ENCODE results near the gene SCN10A. TPM values are rescaled to one million over a fixed set of nuclear protein-coding genes. Genes with fewer than 3 reads are reported as not detected.

SCN10A gene
- total RNA-seq, 1 donor from 2014 or later: not detected

DNA sequence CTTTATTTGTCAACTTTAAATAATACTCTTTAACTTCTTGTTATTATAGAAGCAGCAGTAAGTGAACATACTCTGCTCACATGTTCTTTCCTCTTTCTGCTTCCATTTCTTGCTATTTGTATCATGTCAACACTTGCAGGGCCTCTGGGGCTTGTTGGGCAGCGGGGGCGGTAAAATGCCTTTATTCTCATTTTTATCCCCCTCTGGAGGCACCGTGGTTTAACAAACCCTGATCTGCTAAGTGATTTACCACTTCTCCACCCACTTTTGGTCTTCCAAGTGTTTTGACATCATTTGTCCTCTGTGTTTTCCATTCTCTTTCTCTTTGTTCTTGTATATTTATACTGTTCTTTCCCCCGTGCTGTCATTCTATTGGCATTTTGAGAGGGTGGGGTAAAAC, 33.9 kb downstream of the SCN10A start:
- ATAC-seq (no peak), DNase-seq (ENCODE audit: low spot score) (no peak)

DNA sequence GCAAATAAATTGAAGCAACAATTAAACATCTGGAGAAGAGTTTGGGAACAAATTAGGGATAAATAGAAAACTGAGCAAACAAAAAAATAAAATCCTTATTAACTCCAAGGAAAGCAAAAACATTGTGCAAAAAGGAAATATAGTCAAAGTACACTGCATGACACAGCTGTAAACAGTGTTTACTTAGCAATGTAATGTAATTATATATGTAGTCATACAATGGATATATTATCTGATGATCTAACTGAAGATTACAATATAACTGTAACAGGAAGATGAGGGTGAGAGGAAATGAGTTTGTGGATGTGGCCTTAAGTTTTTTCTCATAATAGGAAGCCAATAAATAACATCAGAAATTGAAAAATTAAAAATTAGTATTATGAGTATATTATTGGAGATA, 42.5 kb downstream of the SCN10A start:
- no peak for ATAC-seq
- no peak for DNase-seq (ENCODE audit: low spot score)

DNA sequence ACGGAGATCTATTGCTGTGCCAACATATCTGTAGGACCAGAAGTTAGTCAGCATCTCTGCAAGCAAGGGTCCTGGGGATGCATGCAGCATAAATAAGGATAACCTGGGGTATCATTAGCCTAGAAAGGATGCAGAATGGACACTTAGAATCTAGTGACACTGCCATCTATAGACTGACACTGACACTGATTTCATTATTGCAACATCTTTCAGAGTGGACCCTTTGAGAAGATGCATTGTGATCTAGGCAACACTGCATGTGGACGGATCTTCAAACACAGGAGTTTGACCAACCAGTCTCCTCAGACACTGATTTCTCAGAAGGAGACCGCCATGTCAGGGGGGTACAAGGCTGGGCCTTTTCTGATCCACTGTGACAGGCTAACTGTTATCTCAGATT, 52.4 kb downstream of the SCN10A start:
- ATAC-seq: no peak
- DNase-seq (ENCODE audit: low spot score): no peak

DNA sequence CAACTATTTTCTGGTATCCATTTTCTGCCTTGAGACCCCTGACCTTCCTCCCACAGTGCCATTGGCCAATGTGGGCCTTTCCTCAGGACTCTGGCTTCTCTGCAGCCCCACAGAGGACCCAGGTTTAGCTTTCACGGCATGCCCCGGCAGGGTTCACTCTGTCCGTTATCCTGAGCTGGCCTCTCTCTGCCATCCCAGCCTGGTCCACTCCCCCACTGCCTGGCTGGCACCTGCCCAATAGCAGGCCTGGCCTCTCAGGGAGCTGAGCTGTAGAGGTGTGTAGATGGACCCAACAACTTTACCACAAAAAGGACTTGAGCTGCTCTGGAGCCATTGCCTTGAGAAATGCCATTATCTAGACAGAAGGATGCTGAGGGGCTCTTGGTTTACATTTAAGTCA, 57.5 kb downstream of the SCN10A start:
- no peak for DNase-seq (ENCODE audit: low spot score)
- ATAC-seq: no peak

DNA sequence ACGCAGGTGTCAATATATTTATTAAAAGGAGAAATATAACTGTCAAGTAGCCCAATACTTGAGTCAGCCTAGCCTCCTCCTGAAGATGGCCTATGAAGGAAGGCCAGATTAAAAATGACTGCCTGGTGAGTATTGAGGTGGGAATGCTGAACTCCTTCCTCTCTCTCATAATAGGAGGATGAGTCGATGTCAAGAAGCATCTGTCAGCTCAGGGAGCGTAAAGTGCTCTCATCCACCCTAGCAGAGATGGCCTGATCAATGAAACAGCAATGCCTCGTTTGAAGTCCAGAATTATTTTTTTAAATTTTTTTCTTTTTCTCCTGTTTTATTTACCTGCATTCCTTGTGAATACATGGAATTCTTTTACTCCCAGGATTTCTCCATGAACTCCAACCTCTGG, 58.3 kb downstream of the SCN10A start:
- DNase-seq (ENCODE audit: low spot score): no peak
- no peak for ATAC-seq

- ATAC-seq: no peak
Observed at GRCh38 chr3:38756892-38757291, 59.1 kb downstream of the SCN10A start.

DNA sequence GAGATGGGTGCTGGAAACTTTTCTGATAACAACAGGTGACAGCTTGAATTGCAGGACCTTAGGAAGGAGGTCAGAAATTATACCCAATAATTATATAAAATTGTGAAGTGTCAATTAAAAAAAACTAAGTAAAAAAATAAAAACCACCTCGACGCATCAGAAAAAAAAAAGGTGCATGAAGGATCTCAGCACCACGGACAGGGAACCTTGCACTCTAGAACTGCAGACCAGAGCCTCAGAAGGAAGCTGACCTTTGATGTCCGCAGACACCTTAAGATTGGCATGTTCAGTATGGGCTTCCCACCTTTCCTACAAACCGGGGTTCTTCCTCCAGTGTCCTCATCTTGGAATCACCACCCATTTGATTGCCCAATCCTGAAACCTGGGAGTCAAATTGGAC, 60.9 kb downstream of the SCN10A start:
- no peak for DNase-seq (ENCODE audit: low spot score)
- no peak for ATAC-seq

More at GRCh38 chr3:38756892-38757291, 59.1 kb downstream of the SCN10A start:
- no peak for DNase-seq (ENCODE audit: low spot score)

- no peak for ATAC-seq
- no peak for DNase-seq (ENCODE audit: low spot score)
Observed at GRCh38 chr3:38746641-38747040, 69.4 kb downstream of the SCN10A start.

DNA sequence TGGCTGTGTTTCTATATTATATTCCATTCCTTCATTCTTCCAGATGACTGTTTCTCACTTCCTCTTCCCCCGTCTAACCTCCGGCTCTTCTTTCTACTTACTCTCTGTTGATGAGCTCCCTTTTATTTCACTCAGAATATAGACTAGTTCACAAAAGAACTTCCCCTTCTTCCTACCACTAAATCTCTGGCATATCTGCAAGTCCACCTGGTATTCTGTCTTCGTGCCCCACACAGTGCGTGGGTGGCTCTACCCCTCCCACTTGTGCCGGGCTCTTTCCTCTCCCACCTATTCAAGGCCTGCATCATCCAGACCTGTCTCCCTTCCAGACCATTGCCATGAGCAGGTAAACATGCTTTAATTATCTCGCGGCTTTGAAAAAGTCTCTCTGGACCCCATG, 73.0 kb downstream of the SCN10A start:
- DNase-seq (ENCODE audit: low spot score) (no peak), ATAC-seq (no peak)

DNA sequence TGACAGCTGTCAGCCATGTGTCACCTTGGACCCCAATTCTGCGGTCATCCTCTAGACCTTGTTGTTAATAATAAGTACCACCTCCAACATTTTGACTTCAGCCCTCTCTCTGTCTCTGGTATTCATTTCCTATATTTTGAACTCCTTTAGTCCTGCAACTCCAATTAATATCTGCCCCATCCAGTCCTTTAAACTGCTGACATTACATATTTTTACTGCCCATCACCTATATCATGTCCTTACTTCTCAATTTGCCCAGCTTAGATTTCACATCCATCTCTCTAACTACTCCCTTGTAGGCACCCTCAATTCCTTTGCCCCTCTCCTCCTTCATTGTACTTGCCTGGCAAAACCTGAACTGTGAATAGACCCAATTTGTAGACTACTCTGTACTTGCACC, 73.5 kb downstream of the SCN10A start:
- no peak for DNase-seq (ENCODE audit: low spot score)
- ATAC-seq: no peak

- no peak for ATAC-seq
Observed at GRCh38 chr3:38740537-38740936, 75.5 kb downstream of the SCN10A start.

DNA sequence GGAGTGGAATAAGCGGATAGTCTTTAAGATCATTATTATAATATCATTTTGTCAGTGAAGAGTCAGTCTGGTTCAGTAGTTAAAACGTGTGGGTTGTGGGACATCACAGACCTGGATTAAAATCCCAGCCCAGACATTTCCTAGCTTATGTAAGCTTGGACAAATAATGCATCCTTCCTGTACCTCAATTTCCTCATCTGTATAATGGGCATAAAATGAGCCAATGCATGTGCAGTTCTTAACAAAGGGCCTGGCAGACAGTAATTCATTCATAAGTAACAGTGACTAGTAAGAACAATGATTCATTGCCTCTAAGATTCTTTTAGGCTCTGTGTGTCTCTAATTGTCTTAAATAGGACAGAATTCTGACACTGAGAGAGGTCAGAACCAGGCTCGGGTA, 76.1 kb downstream of the SCN10A start:
- DNase-seq (ENCODE audit: low spot score): no peak
- no peak for ATAC-seq

More at GRCh38 chr3:38740537-38740936, 75.5 kb downstream of the SCN10A start:
- DNase-seq (ENCODE audit: low spot score): no peak

- DNase-seq (ENCODE audit: low spot score) (no peak), ATAC-seq (no peak)
Observed at GRCh38 chr3:38739396-38739689, 76.7 kb downstream of the SCN10A start.

- no peak for DNase-seq (ENCODE audit: low spot score)
Observed at GRCh38 chr3:38738630-38739395, 77.2 kb downstream of the SCN10A start.

GRCh38 chr3:38731522-38731921, 84.5 kb downstream of the SCN10A start:
- no peak for ATAC-seq

More at GRCh38 chr3:38738630-38739395, 77.2 kb downstream of the SCN10A start:
- ATAC-seq: peak; percentile 26

DNA sequence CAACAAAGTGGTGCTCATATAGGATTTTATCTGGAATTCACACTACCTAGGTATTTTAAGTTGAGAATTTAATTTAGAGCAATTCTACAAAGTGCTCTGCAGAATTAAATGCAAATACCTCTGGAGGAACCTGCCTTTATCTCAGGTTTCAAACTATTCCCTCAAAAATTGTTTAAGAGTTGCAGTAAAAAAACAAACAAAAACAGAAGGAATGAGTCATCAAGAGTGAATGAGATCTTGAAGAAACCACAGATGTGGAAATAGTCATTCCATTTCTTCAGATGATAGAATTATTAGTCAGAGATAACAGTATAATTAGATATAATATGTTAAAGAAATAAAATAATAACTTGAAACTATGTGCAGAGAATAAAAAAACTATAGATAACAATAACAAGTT, 85.7 kb downstream of the SCN10A start:
- DNase-seq (ENCODE audit: low spot score) (no peak), ATAC-seq (no peak)

More at GRCh38 chr3:38731522-38731921, 84.5 kb downstream of the SCN10A start:
- DNase-seq (ENCODE audit: low spot score): no peak

DNA sequence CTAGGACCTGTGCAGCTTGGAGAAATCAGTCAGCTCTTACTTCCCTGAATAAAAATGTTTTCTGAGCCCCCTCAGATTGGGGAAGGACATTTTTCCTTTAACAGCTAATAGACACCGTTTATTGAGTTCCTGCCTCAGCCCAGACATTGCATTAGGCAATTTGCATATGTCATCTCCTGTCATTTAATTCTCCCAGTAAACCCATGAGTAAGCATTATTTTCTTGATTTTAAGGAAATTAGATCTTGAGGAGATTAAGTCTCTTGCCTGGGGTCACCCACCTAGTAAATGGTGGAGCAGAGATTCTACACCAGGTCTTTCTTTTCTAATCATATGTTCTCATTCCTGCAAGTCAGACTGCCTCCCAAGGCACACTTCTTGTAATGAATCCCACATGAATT, 88.0 kb downstream of the SCN10A start:
- DNase-seq (ENCODE audit: low spot score) (no peak), ATAC-seq (no peak)

GRCh38 chr3:38726751-38727150, 89.3 kb downstream of the SCN10A start:
- DNase-seq (ENCODE audit: low spot score) (no peak), ATAC-seq (no peak)

DNA sequence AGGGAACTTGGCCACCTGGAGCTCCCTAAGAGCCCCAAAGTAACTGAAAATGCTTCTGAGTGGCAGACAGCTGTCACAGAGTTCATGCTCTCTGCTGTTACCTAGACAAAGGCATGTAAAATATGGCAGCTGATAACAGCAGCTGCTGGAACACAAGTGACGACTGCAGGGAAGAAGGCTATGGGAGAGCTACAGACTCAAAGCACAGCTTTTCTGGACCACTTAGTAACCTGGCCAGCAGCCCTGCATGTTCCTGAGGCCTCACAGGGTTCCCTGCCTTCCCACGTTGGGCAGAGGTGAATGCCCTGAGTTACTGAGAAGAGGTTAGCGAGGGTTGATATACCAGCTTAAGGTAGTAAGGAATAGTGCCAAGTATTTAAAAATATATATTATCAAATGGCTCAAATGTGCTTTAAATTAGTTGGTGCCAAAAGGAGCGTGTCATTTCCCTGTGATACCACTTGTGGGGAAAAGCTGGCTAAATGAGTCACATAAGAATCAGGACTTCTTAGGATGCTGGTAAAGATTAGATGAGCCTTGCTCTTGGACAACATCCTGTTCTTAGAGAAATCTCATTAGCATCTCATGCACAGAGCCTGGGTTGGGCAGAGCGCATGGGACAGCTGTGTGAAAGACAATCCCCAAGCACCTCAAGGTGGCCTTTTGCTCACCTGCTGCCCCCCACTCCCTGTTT, 90.1 kb downstream of the SCN10A start:
- ATAC-seq: no peak
- DNase-seq (ENCODE audit: low spot score): no peak

GRCh38 chr3:38724392-38724736, 91.7 kb downstream of the SCN10A start:
- no peak for ATAC-seq
- DNase-seq (ENCODE audit: low spot score): no peak

- no peak for ATAC-seq
- DNase-seq (ENCODE audit: low spot score): no peak
Observed at GRCh38 chr3:38723569-38724391, 92.2 kb downstream of the SCN10A start.

Measured in left lobe of liver (tissue), 2 donors.